A549 (cell line): ENCODE results near the gene ANXA2. TPM values are rescaled to one million over a fixed set of nuclear protein-coding genes. Genes with fewer than 3 reads are reported as not detected.

Source experiments
- ATAC-seq, 2 experiments: fragments of 200-7000 bp in 1 of 2; fragments of >200 bp in 1 of 2; cut with Nextera tagmentation in 1 of 2; cut with Tn5 transposase in 1 of 2; 3 replicates each; pipeline versions ENCODE4 v1.8.0 to v1.9.1; 2018 to 2020; ENCODE audit warnings: mild to moderate bottlenecking in 1 of 2, moderate library complexity in 1 of 2
- CTCF ChIA-PET: fragments of 300-600 bp; sonication (Branson Sonifier 250); formaldehyde crosslinking; extraction: SDS; loops from one replicate; lab custom pipeline; 2021; ENCODE audit warnings: antibody characterized with exemption, inconsistent platforms; lab: Yijun Ruan, JAX
- POLR2A ChIA-PET: fragments of 350-600 bp; formaldehyde crosslinking; extraction: SDS; loops from one replicate; lab custom pipeline; 2021; ENCODE audit warnings: antibody characterized with exemption, inconsistent platforms; lab: Yijun Ruan, JAX
- DNase-seq, 2 experiments: peaks; one replicate each; pipeline versions ENCODE4 v3.0.0 to v3.0.0-alpha.2; 2011 to 2016; ENCODE audit warnings: low read depth in 1 of 2, low spot score in 1 of 2
- FAIRE-seq: peaks from 2 replicates; lab custom pipeline; 2011; peaks lifted over from hg19 to GRCh38; lab: Jason Lieb, UNC
- H3K27ac ChIP-seq, 2 experiments: fragments of >200 bp; sonication (Bioruptor Twin); formaldehyde crosslinking; 3 replicates each; pipeline ENCODE4 v1.5.1; 2016 to 2017
- H3K4me1 ChIP-seq: fragments of >200 bp; sonication (Bioruptor Twin); formaldehyde crosslinking; 3 replicates; pipeline ENCODE4 v1.6.1; 2016
- H3K4me2 ChIP-seq: fragments of >200 bp; sonication (Bioruptor Twin); formaldehyde crosslinking; 3 replicates; pipeline ENCODE4 v1.6.1; 2016
- H3K4me3 ChIP-seq: fragments of >200 bp; sonication (Bioruptor Twin); formaldehyde crosslinking; 3 replicates; pipeline ENCODE4 v1.5.1; 2016
- H3K9me3 ChIP-seq: fragments of >200 bp; sonication (Bioruptor Twin); formaldehyde crosslinking; 3 replicates; pipeline ENCODE4 v1.6.1; 2016
- ATOH8 ChIP-seq: fragments of 250-450 bp; sonication (Bioruptor Pico); IDR thresholded peaks from 2 replicates; pipeline ENCODE4 v1.5.0; 2020; ENCODE audit warnings: low read depth, mild to moderate bottlenecking, moderate library complexity
- CBX2 ChIP-seq: fragments of 200-600 bp; sonication (generic); IDR thresholded peaks from 2 replicates; pipeline ENCODE4 v1.6.1; 2016; ENCODE audit warnings: low read depth, mild to moderate bottlenecking, borderline replicate concordance
- CHD4 ChIP-seq: fragments of 200-600 bp; sonication (generic); IDR thresholded peaks from 2 replicates; pipeline ENCODE4 v1.6.1; 2016; ENCODE audit warnings: antibody characterized with exemption, mild to moderate bottlenecking, borderline replicate concordance
- E2F6 ChIP-seq: IDR thresholded peaks from 2 replicates; pipeline ENCODE4 v1.6.1; 2012; ENCODE audit warnings: low read depth, borderline replicate concordance
- EHF ChIP-seq: fragments of 250-450 bp; sonication (Bioruptor Pico); IDR thresholded peaks from 2 replicates; pipeline ENCODE4 v1.5.0; 2020; ENCODE audit warnings: mild to moderate bottlenecking
- ESRRA ChIP-seq: fragments of 150-350 bp; IDR thresholded peaks from 2 replicates; pipeline ENCODE4 v1.6.1; 2014; ENCODE audit warnings: mild to moderate bottlenecking, low read length, borderline replicate concordance
- FOXS1 ChIP-seq: fragments of 250-450 bp; sonication (Bioruptor Pico); IDR thresholded peaks from 2 replicates; pipeline ENCODE4 v1.5.0; 2020; ENCODE audit warnings: mild to moderate bottlenecking, moderate library complexity
- HEYL ChIP-seq: fragments of 250-450 bp; sonication (Bioruptor Pico); IDR thresholded peaks from 2 replicates; pipeline ENCODE4 v1.8.0; 2021; ENCODE audit warnings: mild to moderate bottlenecking, moderate library complexity
- HOXB13 ChIP-seq: fragments of 250-450 bp; sonication (Bioruptor Pico); IDR thresholded peaks from 2 replicates; pipeline ENCODE4 v1.5.0; 2020; ENCODE audit warnings: low read depth, mild to moderate bottlenecking, moderate library complexity
- KDM1A ChIP-seq: fragments of 200-600 bp; sonication (generic); IDR thresholded peaks from 2 replicates; pipeline ENCODE4 v1.6.1; 2016; ENCODE audit warnings: low read depth, mild to moderate bottlenecking
- KDM5A ChIP-seq: fragments of 200-600 bp; sonication (generic); IDR thresholded peaks from 2 replicates; pipeline ENCODE4 v1.6.1; 2016; ENCODE audit warnings: antibody characterized with exemption, mild to moderate bottlenecking
- NR3C1 ChIP-seq: fragments of >200 bp; sonication (Bioruptor Twin); formaldehyde crosslinking; IDR thresholded peaks from 3 replicates; pipeline ENCODE4 v1.6.1; 2017
- PHF8 ChIP-seq: fragments of 200-600 bp; sonication (generic); IDR thresholded peaks from 2 replicates; pipeline ENCODE4 v1.6.1; 2016; ENCODE audit warnings: low read depth, mild to moderate bottlenecking, antibody characterized with exemption, moderate library complexity, borderline replicate concordance
- POLR2A ChIP-seq: IDR thresholded peaks from 2 replicates; pipeline ENCODE4 v1.6.1; 2012; ENCODE audit warnings: mild to moderate bottlenecking, low read length
- RAD21 ChIP-seq, 2 experiments: fragments of >200 bp in 1 of 2; sonication (Bioruptor Twin) in 1 of 2; formaldehyde crosslinking in 1 of 2; IDR thresholded peaks in 1 of 2; conservative IDR thresholded peaks in 1 of 2; 2 replicates in 1 of 2; 3 replicates in 1 of 2; pipeline ENCODE4 v1.6.1; 2012 to 2018; ENCODE audit warnings: inconsistent platforms in 1 of 2
- SREBF2 ChIP-seq: fragments of 450-650 bp; IDR thresholded peaks from 2 replicates; pipeline ENCODE4 v1.6.1; 2014; ENCODE audit warnings: mild to moderate bottlenecking, moderate library complexity
- TFCP2L1 ChIP-seq: fragments of 250-450 bp; sonication (Bioruptor Pico); IDR thresholded peaks from 2 replicates; pipeline ENCODE4 v1.5.0; 2021; ENCODE audit warnings: mild to moderate bottlenecking
- TP53 ChIP-seq: fragments of 250-450 bp; sonication (Bioruptor Pico); IDR thresholded peaks from 2 replicates; pipeline ENCODE4 v1.5.0; 2021; ENCODE audit warnings: mild to moderate bottlenecking, moderate library complexity
- ZC3H11A ChIP-seq: fragments of 450-650 bp; IDR thresholded peaks from 2 replicates; pipeline ENCODE4 v1.6.1; 2014; ENCODE audit warnings: antibody characterized with exemption, mild to moderate bottlenecking
- ZFP36 ChIP-seq: fragments of 450-650 bp; IDR thresholded peaks from 2 replicates; pipeline ENCODE4 v1.6.1; 2014; ENCODE audit warnings: borderline replicate concordance; ENCODE audit not compliant: partially characterized antibody
- ZNF302 ChIP-seq: fragments of 250-450 bp; sonication (Bioruptor Pico); IDR thresholded peaks from 2 replicates; pipeline ENCODE4 v1.9.0; 2021; ENCODE audit warnings: inconsistent platforms, mild to moderate bottlenecking, moderate library complexity
- WGBS: methylation state at CpG from one replicate; pipeline ENCODE4 v1.1.6; 2017; ENCODE audit errors: missing lambda C conversion rate; 5-methylcytosine and 5-hydroxymethylcytosine counted together
- polyA plus RNA-seq, 4 experiments: library from polyadenylated mRNA; depleted of rRNA in 3 of 4; stranded (reverse); fragments of >200 nt; fragmentation: RNase III in 1 of 4; extraction: RNeasy Plus Mini Kit Qiagen cat#74134 plus additional on column Dnase treatment in 1 of 4; gene quantifications; 2 replicates in 3 of 4; 3 replicates in 1 of 4; pipeline ENCODE4 v1.2.3, GENCODE V29; 2011 to 2017
- TF ChIP-seq, protein P1 (sequence below): fragments of 450-650 bp; IDR thresholded peaks from 2 replicates; pipeline ENCODE4 v1.6.1; 2014; ENCODE audit warnings: antibody characterized with exemption
- TF ChIP-seq, protein P2 (sequence below): IDR thresholded peaks from 2 replicates; pipeline ENCODE4 v1.6.1; 2012

Gene ANXA2
- polyA plus RNA-seq, 2 of the 4 experiments (the other 2 are of a cell fraction) = 4,707 to 5,746 TPM

DNA sequence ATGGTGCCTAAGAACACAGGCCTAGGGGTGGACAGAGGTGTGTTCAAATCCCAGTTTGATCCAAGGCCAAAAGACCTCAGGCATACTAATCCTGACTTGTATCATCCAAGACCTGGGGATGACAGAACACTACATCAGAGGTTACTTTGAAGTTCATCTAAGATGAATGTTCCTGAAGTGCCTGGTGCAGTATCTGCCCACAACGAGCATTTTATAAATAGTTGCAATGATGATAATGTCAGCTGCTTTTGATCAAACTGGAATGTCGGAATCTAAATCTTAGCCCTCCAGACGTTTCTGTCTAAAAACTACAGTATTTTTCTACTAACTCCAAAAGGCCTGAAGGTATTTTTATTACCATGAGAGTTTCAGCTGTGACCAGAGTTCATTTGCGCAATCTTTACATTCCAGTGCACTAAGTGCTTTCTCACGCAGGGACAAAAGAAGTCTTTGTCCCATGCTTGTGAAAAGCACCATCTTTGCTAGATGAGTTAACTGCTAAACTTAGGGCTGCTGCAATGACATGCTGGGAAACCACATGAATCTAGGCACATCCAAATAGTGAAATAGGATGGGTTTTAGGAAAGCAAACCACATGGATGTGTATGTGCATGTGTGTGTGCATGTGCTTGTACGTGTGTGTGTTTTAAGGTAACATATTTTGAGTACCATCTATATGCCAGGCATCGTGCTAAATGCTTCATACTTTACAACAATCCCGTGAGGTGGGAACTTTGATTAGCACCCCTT is 18.1 kb downstream of the ANXA2 start (continued):
- TF ChIP-seq ZFP36 (no peak), EHF (CRISPR knock-in tag) (peak; percentile 47), RAD21 (conservative IDR thresholded peaks at IDR 0.05 in 1 of 2, IDR thresholded peaks at IDR 0.05 in 1 of 2) (no peak; a peak in 4 of 5 replicates), TP53 (CRISPR knock-in tag) (peak; percentile 89), POLR2A (no peak), CBX2 (no peak), E2F6 (peak; percentile 41; the same call in 1 of the 2 replicates), ESRRA (no peak), HEYL (peak; percentile 14; the same call in 1 of the 2 replicates), TFCP2L1 (peak; percentile 78; the same call in 1 of the 2 replicates)
- TF ChIP-seq, protein P1, sequence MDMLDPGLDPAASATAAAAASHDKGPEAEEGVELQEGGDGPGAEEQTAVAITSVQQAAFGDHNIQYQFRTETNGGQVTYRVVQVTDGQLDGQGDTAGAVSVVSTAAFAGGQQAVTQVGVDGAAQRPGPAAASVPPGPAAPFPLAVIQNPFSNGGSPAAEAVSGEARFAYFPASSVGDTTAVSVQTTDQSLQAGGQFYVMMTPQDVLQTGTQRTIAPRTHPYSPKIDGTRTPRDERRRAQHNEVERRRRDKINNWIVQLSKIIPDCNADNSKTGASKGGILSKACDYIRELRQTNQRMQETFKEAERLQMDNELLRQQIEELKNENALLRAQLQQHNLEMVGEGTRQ = no peak

GRCh38 chr15:60379185-60379524 is 18.6 kb downstream of the ANXA2 start:
- DNase-seq (no peak), FAIRE-seq (no peak), ATAC-seq (no peak)
- POLR2A ChIA-PET = interaction anchor here (0.9 to 1.7 kb wide), 8 partner anchors 8 to 63 kb away, joined by 3 to 12 read pairs (median 5); partner anchors contain the start of gene ANXA2
- H3K9me3 ChIP-seq = no peaks in the 10 kb centered on the region
- WGBS = 97% methylated on average over 1 of the region's 1 CpG
- CTCF ChIA-PET = interaction anchor here (1.0 to 11.8 kb wide), 3 partner anchors 20 to 66 kb away, joined by 3 to 174 read pairs (median 3); no protein-coding TSS in a partner anchor
- no peak for TF ChIP-seq ATOH8
- TF ChIP-seq, protein P2, sequence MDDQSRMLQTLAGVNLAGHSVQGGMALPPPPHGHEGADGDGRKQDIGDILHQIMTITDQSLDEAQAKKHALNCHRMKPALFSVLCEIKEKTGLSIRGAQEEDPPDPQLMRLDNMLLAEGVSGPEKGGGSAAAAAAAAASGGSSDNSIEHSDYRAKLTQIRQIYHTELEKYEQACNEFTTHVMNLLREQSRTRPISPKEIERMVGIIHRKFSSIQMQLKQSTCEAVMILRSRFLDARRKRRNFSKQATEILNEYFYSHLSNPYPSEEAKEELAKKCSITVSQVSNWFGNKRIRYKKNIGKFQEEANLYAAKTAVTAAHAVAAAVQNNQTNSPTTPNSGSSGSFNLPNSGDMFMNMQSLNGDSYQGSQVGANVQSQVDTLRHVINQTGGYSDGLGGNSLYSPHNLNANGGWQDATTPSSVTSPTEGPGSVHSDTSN = no peak
- no peak for TF ChIP-seq SREBF2
- no peak for TF ChIP-seq CHD4
- TF ChIP-seq HOXB13 = no peak
- no peak for TF ChIP-seq KDM1A
- TF ChIP-seq FOXS1 = 0 out of 2 replicates have a peak, but pooled peaks have one; percentile 3
- no peak for TF ChIP-seq HEYL
- TF ChIP-seq EHF (CRISPR knock-in tag) = no peak; the same call in 1 of the 2 replicates
- TF ChIP-seq PHF8 = no peak
- TF ChIP-seq ZNF302 (CRISPR knock-in tag) = 0 out of 2 replicates have a peak, but pooled peaks have one; percentile 4
- no peak for TF ChIP-seq ZC3H11A
- TF ChIP-seq NR3C1 = no peak
- TF ChIP-seq KDM5A = no peak
- H3K4me2 ChIP-seq = peak overlapping the region; percentile 94
- peaks cover 96% of the 10 kb centered on the region for H3K4me1 ChIP-seq
- peak overlapping the region; percentile 90 for H3K27ac ChIP-seq
- peak overlapping the region; percentile 1; the same call in 1 of the 3 replicates for H3K4me3 ChIP-seq
